Astrocyte (in vitro differentiated cells and primary cell): ENCODE measurements around the gene TCP11.

Source experiments
- CTCF ChIP-seq: IDR thresholded peaks from 2 replicates; pipeline ENCODE4 v1.5.1; 2011; ENCODE audit warnings: low read depth, mild to moderate bottlenecking, inconsistent platforms, low read length, moderate library complexity; ENCODE audit not compliant: insufficient read depth
- EZH2 ChIP-seq: IDR thresholded peaks from 2 replicates; pipeline ENCODE4 v1.6.1; 2012; ENCODE audit warnings: mild to moderate bottlenecking, low read length, inconsistent platforms; ENCODE audit not compliant: insufficient read depth

GRCh38 chr6:35096129-35096862, 44.8 kb downstream of the TCP11 start:
- TF ChIP-seq CTCF (no peak), EZH2 (no peak)
